HUES6 (cell line): ENCODE data around the gene FBLN2.

Source experiments
- H3K27ac ChIP-seq: 2 replicates; pipeline ENCODE4 v1.7.0; 2013; ENCODE audit warnings: low read depth, mild to moderate bottlenecking, low read length, inconsistent platforms
- H3K27me3 ChIP-seq: 2 replicates; pipeline ENCODE4 v1.6.1; 2013; ENCODE audit warnings: low read length; ENCODE audit not compliant: control insufficient read depth, insufficient read depth
- H3K36me3 ChIP-seq: 2 replicates; pipeline ENCODE4 v1.6.1; 2013; ENCODE audit warnings: low read length; ENCODE audit not compliant: control insufficient read depth, insufficient read depth
- H3K4me1 ChIP-seq: 2 replicates; pipeline ENCODE4 v1.6.1; 2013; ENCODE audit warnings: low read length; ENCODE audit not compliant: control insufficient read depth, insufficient read depth
- H3K4me3 ChIP-seq: 2 replicates; pipeline ENCODE4 v1.5.1; 2013; ENCODE audit warnings: low read depth, low read length
- H3K9ac ChIP-seq: one replicate; pipeline ENCODE4 v1.6.1; 2013; ENCODE audit warnings: mild to moderate bottlenecking, low read length
- H3K9me3 ChIP-seq: 2 replicates; pipeline ENCODE4 v1.6.1; 2013; ENCODE audit warnings: low read depth, low read length; ENCODE audit not compliant: control insufficient read depth, insufficient read depth

The FBLN2 gene

GRCh38 chr3:13563321-13563720 lies 14.4 kb downstream of the FBLN2 start:
- peaks cover 22% of the 10 kb centered on the region for H3K4me1 ChIP-seq
- no peaks in the 10 kb centered on the region for H3K27me3 ChIP-seq
- no peaks in the 10 kb centered on the region for H3K9me3 ChIP-seq
- no peak overlapping the region for H3K4me3 ChIP-seq
- H3K36me3 ChIP-seq: no peaks in the 10 kb centered on the region
- H3K27ac ChIP-seq: no peak overlapping the region
- no peak overlapping the region for H3K9ac ChIP-seq

DNA sequence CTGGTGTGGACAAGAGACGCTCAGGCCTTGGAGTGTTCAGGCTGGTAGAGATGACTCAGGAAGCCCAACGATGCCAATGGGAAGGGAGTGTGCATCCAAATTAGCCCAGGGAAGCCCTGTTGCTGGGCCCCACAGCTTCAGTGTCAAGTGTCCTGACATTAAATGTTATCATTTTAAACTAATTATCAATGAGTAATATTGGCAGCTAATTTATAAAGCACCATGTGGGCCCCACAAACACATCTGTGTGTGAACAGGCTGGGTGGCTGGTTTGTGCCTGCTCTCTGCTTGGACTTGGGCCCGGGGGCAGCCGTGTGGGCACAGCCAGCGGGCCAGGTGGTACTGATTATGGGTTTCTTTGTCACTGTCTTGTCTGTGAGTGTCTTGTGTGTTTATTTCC lies 15.0 kb downstream of the FBLN2 start:
- H3K4me3 ChIP-seq: no peak overlapping the region
- peaks cover 27% of the 10 kb centered on the region for H3K4me1 ChIP-seq
- H3K9me3 ChIP-seq: no peaks in the 10 kb centered on the region
- no peak overlapping the region for H3K9ac ChIP-seq
- H3K27me3 ChIP-seq: no peaks in the 10 kb centered on the region
- H3K27ac ChIP-seq: no peak overlapping the region
- no peaks in the 10 kb centered on the region for H3K36me3 ChIP-seq

DNA sequence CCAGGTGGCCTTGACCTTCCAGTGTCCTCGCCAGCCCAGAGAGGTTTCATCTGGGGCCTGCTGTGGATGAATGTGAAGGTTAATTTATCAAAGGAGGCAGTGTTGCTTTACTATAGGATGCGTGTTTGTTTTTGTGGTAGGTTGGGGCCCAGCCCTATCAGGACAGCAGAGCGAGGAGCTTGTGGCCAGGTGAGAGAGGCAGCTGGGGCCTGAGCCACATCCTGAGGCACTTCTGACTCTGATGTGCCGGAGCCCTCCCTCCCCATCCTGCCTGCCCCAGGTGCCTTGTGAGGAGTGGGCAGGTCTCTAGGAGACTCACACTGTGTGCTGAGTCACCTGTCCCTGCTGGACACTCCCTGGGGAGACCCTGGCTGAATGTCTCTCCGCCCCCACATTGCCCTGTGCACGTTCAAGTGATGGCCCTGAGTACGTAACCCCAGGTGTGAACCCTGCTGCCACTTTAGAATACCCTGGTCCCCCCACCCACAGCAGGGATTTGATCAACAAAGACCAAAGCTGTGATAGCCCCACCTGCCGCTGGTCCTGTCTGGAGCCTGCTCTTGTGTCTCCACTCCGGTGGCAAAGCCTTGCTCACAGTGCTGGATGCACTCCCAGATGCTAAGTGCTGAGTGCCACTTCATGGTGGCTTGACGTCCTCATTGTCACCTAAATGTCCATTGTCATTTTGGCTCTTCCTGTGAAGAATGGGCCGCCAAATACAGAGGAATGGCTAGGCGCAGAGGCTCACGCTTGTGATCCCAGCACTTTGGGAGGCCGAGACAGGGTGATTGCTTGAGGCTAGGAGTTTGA lies 16.0 kb downstream of the FBLN2 start:
- H3K27ac ChIP-seq: no peak overlapping the region
- no peak overlapping the region for H3K9ac ChIP-seq
- peaks cover 32% of the 10 kb centered on the region for H3K4me1 ChIP-seq
- no peaks in the 10 kb centered on the region for H3K9me3 ChIP-seq
- no peaks in the 10 kb centered on the region for H3K36me3 ChIP-seq
- H3K27me3 ChIP-seq: no peaks in the 10 kb centered on the region
- H3K4me3 ChIP-seq: no peak overlapping the region

GRCh38 chr3:13565581-13566452 lies 16.9 kb downstream of the FBLN2 start:
- peaks cover 32% of the 10 kb centered on the region for H3K4me1 ChIP-seq
- H3K27me3 ChIP-seq: no peaks in the 10 kb centered on the region
- H3K4me3 ChIP-seq: no peak overlapping the region
- H3K27ac ChIP-seq: no peak overlapping the region
- H3K9ac ChIP-seq: no peak overlapping the region
- no peaks in the 10 kb centered on the region for H3K36me3 ChIP-seq
- H3K9me3 ChIP-seq: no peaks in the 10 kb centered on the region

- no peak overlapping the region for H3K9ac ChIP-seq
- H3K9me3 ChIP-seq: no peaks in the 10 kb centered on the region
- H3K36me3 ChIP-seq: no peaks in the 10 kb centered on the region
- H3K27ac ChIP-seq: no peak overlapping the region
- peaks cover 32% of the 10 kb centered on the region for H3K4me1 ChIP-seq
- H3K4me3 ChIP-seq: no peak overlapping the region
- H3K27me3 ChIP-seq: no peaks in the 10 kb centered on the region
These were observed 17.5 kb downstream of the FBLN2 start for GRCh38 chr3:13566453-13566748.

- H3K9ac ChIP-seq: no peak overlapping the region
- H3K27me3 ChIP-seq: no peaks in the 10 kb centered on the region
These were observed 17.9 kb downstream of the FBLN2 start for GRCh38 chr3:13566769-13567310.

GRCh38 chr3:13567684-13568514 lies 19.0 kb downstream of the FBLN2 start:
- Histone ChIP-seq H3K9me3 (no peaks in the 10 kb centered on the region), H3K4me1 (peaks cover 32% of the 10 kb centered on the region), H3K27me3 (no peaks in the 10 kb centered on the region), H3K27ac (no peak overlapping the region), H3K9ac (no peak overlapping the region), H3K4me3 (no peak overlapping the region), H3K36me3 (no peaks in the 10 kb centered on the region)

More at GRCh38 chr3:13566769-13567310, 17.9 kb downstream of the FBLN2 start:
- no peaks in the 10 kb centered on the region for H3K9me3 ChIP-seq
- H3K36me3 ChIP-seq: no peaks in the 10 kb centered on the region
- peaks cover 32% of the 10 kb centered on the region for H3K4me1 ChIP-seq
- no peak overlapping the region for H3K4me3 ChIP-seq
- no peak overlapping the region for H3K27ac ChIP-seq

- no peak overlapping the region for H3K9ac ChIP-seq
- no peaks in the 10 kb centered on the region for H3K36me3 ChIP-seq
- H3K9me3 ChIP-seq: no peaks in the 10 kb centered on the region
- H3K27me3 ChIP-seq: no peaks in the 10 kb centered on the region
- no peak overlapping the region for H3K27ac ChIP-seq
- peaks cover 32% of the 10 kb centered on the region for H3K4me1 ChIP-seq
- no peak overlapping the region for H3K4me3 ChIP-seq
These were observed 19.6 kb downstream of the FBLN2 start for GRCh38 chr3:13568515-13569028.

DNA sequence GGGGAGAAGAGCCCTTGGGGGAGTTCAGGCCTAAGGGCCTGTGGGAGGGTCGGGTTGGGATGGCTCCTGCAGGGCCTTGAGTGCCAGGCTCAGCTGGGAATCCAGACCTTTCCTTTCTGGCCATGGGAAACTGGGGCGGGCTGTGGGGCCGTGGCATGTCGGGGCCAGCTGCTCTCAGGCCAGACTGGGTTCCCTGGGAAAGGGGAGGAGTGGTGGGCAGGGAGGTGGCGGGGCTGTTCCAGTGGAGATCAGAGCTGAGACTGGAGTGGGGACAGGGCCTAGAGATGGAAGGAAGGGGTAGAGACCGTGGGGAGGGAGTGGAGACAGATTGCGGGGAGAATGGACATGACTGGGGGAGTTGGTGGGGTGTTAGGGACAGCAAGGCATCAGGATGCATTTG lies 20.3 kb downstream of the FBLN2 start:
- Histone ChIP-seq H3K9me3 (no peaks in the 10 kb centered on the region), H3K4me3 (no peak overlapping the region), H3K36me3 (no peaks in the 10 kb centered on the region), H3K27me3 (no peaks in the 10 kb centered on the region), H3K27ac (no peak overlapping the region), H3K4me1 (peaks cover 36% of the 10 kb centered on the region), H3K9ac (no peak overlapping the region)

- Histone ChIP-seq H3K4me1 (peaks cover 38% of the 10 kb centered on the region), H3K36me3 (no peaks in the 10 kb centered on the region), H3K4me3 (no peak overlapping the region), H3K27me3 (no peaks in the 10 kb centered on the region), H3K9ac (no peak overlapping the region), H3K27ac (no peak overlapping the region), H3K9me3 (no peaks in the 10 kb centered on the region)
These were observed 20.9 kb downstream of the FBLN2 start for GRCh38 chr3:13569641-13570390.
